Esophagus muscularis mucosa (tissue), 4 donors: ENCODE data around the gene TLK2. TPM values are rescaled to one million over a fixed set of nuclear protein-coding genes. Genes with fewer than 3 reads are reported as not detected.
A peak's percentile ranks its signal among the peaks of the same experiment; 100 is the strongest.

ENCODE experiments used
- DNase-seq: peaks from one replicate; pipeline ENCODE4 v3.0.0-alpha.2; 2017; ENCODE audit errors: extremely low spot score
- H3K27ac ChIP-seq, 4 donors: fragments of 200-600 bp; sonication (generic); replicated peaks in 1 of 4; 1 replicate in 3 of 4; 2 replicates in 1 of 4; pipeline ENCODE4 v1.5.1; 2016 to 2019; ENCODE audit warnings: mild to moderate bottlenecking in 1 of 4
- H3K27me3 ChIP-seq, 4 donors: fragments of 200-600 bp; sonication (generic); one replicate each; pipeline versions ENCODE4 v1.5.1 to v1.6.0; 2016 to 2019
- H3K36me3 ChIP-seq, 4 donors: fragments of 200-600 bp; sonication (generic); one replicate each; pipeline ENCODE4 v1.5.1; 2016 to 2019
- H3K4me1 ChIP-seq, 4 donors: fragments of 200-600 bp; sonication (generic); one replicate each; pipeline ENCODE4 v1.5.1; 2016 to 2019
- H3K4me3 ChIP-seq, 4 donors: fragments of 200-600 bp; sonication (generic); 1 replicate in 2 of 4; 2 replicates in 2 of 4; pipeline ENCODE4 v1.5.1; 2016 to 2019; ENCODE audit warnings: mild to moderate bottlenecking in 4 of 4, moderate library complexity in 1 of 4
- H3K9me3 ChIP-seq, 4 donors: fragments of 200-600 bp; sonication (generic); 1 replicate in 3 of 4; 2 replicates in 1 of 4; pipeline ENCODE4 v1.5.1; 2016 to 2019
- EP300 ChIP-seq: sonication (generic); formaldehyde crosslinking; IDR thresholded peaks from one replicate; pipeline ENCODE4 v1.6.1; 2017; ENCODE audit warnings: antibody characterized with exemption
- POLR2A ChIP-seq: fragments of 450-650 bp; IDR thresholded peaks from one replicate; pipeline ENCODE4 v1.6.1; 2017; ENCODE audit warnings: antibody characterized with exemption, moderate library complexity, mild to moderate bottlenecking, low read depth
- POLR2AphosphoS5 ChIP-seq, 2 donors: sonication (generic); formaldehyde crosslinking; IDR thresholded peaks; one replicate each; pipeline ENCODE4 v1.6.1; 2017; ENCODE audit warnings: antibody characterized with exemption in 2 of 2
- WGBS: methylation state at CpG from one replicate; pipeline ENCODE4 v1.1.5; 2018; 5-methylcytosine and 5-hydroxymethylcytosine counted together
- intact Hi-C: fragments of 100-400 bp; cut with DNase I; formaldehyde crosslinking; loops from one replicate; pipeline ENCODE4 v1.15.1; 2023
- total RNA-seq, 4 donors: library from RNA; depleted of rRNA; stranded (reverse); fragments of >200 nt; gene quantifications; one replicate each; pipeline versions ENCODE4 v1.1.0 to v1.2.1, GENCODE V29; 2016
- TF ChIP-seq, protein P1 (sequence below), 3 experiments: fragments of 200-600 bp in 2 of 3; fragments of 450-650 bp in 1 of 3; sonication (generic) in 2 of 3; IDR thresholded peaks; one replicate each; pipeline ENCODE4 v1.5.1; 2017 to 2019; ENCODE audit warnings: antibody characterized with exemption in 3 of 3, mild to moderate bottlenecking in 2 of 3, moderate library complexity in 1 of 3

The TLK2 gene
- total RNA-seq, 4 donors from 2014 or later, result 35.3 to 43.2 (median 38.3) TPM

DNA sequence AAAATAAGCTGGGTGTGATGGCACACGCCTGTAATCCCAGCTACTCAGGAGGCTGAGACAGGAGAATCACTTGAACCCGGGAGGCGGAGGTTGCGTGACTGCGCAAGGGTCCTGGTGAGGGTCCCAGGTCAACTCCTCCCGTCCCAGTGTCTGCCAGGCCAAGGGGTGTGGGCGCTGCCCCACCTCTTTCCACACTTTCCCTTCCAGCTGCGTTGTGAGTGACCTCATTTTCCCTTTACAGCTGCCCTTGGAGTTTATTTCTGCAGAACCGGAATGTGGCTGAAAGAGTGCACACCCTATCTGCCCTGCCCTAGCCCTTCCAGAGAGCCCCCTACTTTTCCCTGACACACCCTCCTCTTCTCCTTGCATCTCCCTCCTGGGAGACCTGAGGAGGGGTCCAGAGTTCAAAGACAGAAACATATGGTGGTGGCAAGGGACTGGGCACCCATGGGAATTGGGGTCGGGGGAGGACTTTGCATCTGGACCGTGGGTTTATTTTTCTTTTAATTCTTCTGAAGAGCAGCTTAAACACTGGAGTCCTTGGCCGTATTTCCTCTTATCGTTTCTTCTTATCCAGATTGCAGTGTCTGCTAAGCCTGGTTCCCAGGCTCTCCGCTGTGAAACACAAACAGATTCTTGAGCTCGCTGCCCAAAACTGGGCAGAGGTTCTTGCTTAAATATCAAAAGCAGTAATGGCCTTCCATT is 169.8 kb downstream of the TLK2 start:
- peaks cover 23 to 29% (median 26%) of the 10 kb centered on the region in 4 donors for H3K4me1 ChIP-seq
- DNase-seq, result no peak

DNA sequence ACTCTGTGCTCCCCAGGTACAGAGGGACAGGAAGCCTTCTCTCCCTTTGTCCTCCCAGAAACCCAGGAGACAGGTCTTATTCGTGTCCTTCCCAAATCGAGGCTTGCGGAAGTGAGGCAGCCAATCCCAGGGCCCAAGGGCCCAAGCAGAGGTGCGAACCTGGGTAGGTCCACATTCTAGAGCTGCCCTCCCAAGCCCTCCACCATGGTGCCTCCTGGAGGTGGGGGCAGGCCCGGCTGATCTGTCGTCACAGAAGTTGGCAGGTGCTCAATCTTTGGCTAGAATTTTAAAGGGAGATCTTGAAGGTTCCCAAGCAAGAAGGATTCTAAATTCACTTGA is 170.3 kb downstream of the TLK2 start:
- TF ChIP-seq POLR2A, result no peak
- TF ChIP-seq, protein P1, sequence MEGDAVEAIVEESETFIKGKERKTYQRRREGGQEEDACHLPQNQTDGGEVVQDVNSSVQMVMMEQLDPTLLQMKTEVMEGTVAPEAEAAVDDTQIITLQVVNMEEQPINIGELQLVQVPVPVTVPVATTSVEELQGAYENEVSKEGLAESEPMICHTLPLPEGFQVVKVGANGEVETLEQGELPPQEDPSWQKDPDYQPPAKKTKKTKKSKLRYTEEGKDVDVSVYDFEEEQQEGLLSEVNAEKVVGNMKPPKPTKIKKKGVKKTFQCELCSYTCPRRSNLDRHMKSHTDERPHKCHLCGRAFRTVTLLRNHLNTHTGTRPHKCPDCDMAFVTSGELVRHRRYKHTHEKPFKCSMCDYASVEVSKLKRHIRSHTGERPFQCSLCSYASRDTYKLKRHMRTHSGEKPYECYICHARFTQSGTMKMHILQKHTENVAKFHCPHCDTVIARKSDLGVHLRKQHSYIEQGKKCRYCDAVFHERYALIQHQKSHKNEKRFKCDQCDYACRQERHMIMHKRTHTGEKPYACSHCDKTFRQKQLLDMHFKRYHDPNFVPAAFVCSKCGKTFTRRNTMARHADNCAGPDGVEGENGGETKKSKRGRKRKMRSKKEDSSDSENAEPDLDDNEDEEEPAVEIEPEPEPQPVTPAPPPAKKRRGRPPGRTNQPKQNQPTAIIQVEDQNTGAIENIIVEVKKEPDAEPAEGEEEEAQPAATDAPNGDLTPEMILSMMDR (IDR thresholded peaks at IDR 0.05), result no peak
- TF ChIP-seq EP300, result no peak
- no peak for TF ChIP-seq POLR2AphosphoS5 (IDR thresholded peaks at IDR 0.05)
- peaks cover 28 to 34% (median 32%) of the 10 kb centered on the region in 4 donors for H3K4me1 ChIP-seq
- no peak for DNase-seq
- H3K9me3 ChIP-seq, result no peaks in the 10 kb centered on the region
- H3K36me3 ChIP-seq, result no peaks in the 10 kb centered on the region
- intact Hi-C loops, result no loop called here
- no peak overlapping the region for H3K4me3 ChIP-seq
- peaks cover 0 to 26% (median 4%) of the 10 kb centered on the region in 4 donors for H3K27me3 ChIP-seq
- WGBS, result 68% methylated on average over 5 of the region's 6 CpGs
- H3K27ac ChIP-seq, result peak overlapping the region in 3 of 4 donors; percentile 20 to 48 (median 44)

More for the DNA sequence above, 169.8 kb downstream of the TLK2 start:
- Histone ChIP-seq H3K4me3 (no peak overlapping the region), H3K27ac (peak overlapping the region in 3 of 4 donors; percentile 20 to 48 (median 44)), H3K9me3 (no peaks in the 10 kb centered on the region), H3K27me3 (peaks cover 0 to 22% (median 4%) of the 10 kb centered on the region in 4 donors), H3K36me3 (no peaks in the 10 kb centered on the region)
- TF ChIP-seq POLR2AphosphoS5 (IDR thresholded peaks at IDR 0.05) (no peak), EP300 (no peak), POLR2A (no peak)
- TF ChIP-seq, protein P1 (IDR thresholded peaks at IDR 0.05), result no peak
- 65% methylated on average over 15 of the region's 15 CpGs for WGBS
- intact Hi-C loops, result no loop called here

DNA sequence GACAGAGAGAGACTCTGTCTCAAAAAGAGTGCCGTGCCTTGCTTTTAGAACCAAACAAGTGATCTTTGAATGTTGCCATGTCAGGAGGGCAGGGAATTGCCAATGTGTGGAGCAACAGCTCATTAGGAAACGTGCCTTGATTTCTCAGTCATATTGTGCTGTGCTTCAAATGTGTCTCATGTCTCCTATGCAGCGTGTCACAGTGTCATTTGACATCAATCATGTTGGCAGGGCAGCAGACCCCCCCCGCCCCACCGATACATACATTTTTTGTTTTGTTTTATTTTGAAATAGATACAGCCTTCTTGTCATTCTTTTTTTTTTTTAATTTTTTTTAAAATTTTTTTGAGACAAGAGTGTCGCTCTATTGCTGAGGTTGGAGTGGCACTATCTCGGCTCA is 170.9 kb downstream of the TLK2 start:
- 92% methylated on average over 7 of the region's 7 CpGs for WGBS
- Histone ChIP-seq H3K27me3 (peaks cover 0 to 26% (median 4%) of the 10 kb centered on the region in 4 donors), H3K9me3 (no peaks in the 10 kb centered on the region), H3K36me3 (no peaks in the 10 kb centered on the region), H3K4me3 (no peak overlapping the region), H3K4me1 (peaks cover 32 to 41% (median 36%) of the 10 kb centered on the region in 4 donors), H3K27ac (peak overlapping the region in 1 of 4 donors; percentile 48)
- no peak for DNase-seq
- TF ChIP-seq, protein P1 (IDR thresholded peaks at IDR 0.05), result no peak
- no peak for TF ChIP-seq POLR2A
- TF ChIP-seq POLR2AphosphoS5 (IDR thresholded peaks at IDR 0.05), result no peak
- no peak for TF ChIP-seq EP300
- intact Hi-C loops, result no loop called here

DNA sequence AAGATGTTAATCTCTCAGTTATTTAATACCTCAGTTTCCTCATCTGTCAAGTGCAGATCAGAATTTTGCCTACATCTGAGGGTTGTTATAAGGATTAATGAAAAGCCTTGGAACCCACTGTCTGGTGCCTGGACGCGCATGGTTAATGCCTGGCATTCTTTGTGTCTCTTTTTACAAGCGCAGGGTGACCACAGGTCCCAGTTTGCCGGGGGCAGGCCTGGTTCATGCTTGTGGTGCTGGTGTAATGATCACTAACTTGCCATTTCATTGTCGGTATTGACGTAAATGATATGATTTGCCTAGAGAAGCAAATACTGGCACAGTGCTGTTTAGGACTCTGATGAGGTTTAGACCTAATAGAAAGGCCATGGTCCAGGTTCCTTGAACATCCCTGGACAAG is 172.0 kb downstream of the TLK2 start:
- WGBS, result 96% methylated on average over 6 of the region's 6 CpGs

More for the DNA sequence above, 172.0 kb downstream of the TLK2 start:
- Histone ChIP-seq H3K9me3 (no peaks in the 10 kb centered on the region), H3K4me3 (no peak overlapping the region), H3K36me3 (no peaks in the 10 kb centered on the region), H3K27ac (no peak overlapping the region), H3K27me3 (peaks cover 0 to 26% (median 4%) of the 10 kb centered on the region in 4 donors), H3K4me1 (peaks cover 32 to 43% (median 38%) of the 10 kb centered on the region in 4 donors)
- no peak for DNase-seq
- intact Hi-C loops, result no loop called here
- no peak for TF ChIP-seq POLR2A
- TF ChIP-seq POLR2AphosphoS5 (IDR thresholded peaks at IDR 0.05), result no peak
- TF ChIP-seq, protein P1 (IDR thresholded peaks at IDR 0.05), result no peak
- no peak for TF ChIP-seq EP300
